Activated T-cell treated with anti-CD3 and anti-CD28 coated beads, Interleukin-2, amount 50 U/mL, for 24 hours (primary cell): ENCODE measurements around the gene CXCL14.

Experiments
- DNase-seq: peaks from one replicate; pipeline ENCODE4 v3.0.0-alpha.2; 2020
- H3K27ac Mint-ChIP-seq: 2 replicates; pipeline ENCODE4 v1.8.0; 2020; ENCODE audit warnings: mild to moderate bottlenecking, mixed read lengths
- H3K27me3 Mint-ChIP-seq: 2 replicates; pipeline ENCODE4 v1.8.0; 2020; ENCODE audit warnings: mixed read lengths
- H3K36me3 Mint-ChIP-seq: 2 replicates; pipeline ENCODE4 v1.8.0; 2020; ENCODE audit warnings: low read depth, mixed read lengths
- H3K4me1 Mint-ChIP-seq: 2 replicates; pipeline ENCODE4 v1.8.0; 2020; ENCODE audit warnings: low read depth, mixed read lengths
- H3K4me3 Mint-ChIP-seq: 2 replicates; pipeline ENCODE4 v1.8.0; 2020; ENCODE audit warnings: mild to moderate bottlenecking, moderate library complexity, mixed read lengths
- H3K9me3 Mint-ChIP-seq: 2 replicates; pipeline ENCODE4 v1.8.0; 2020; ENCODE audit warnings: mixed read lengths

Gene CXCL14

DNA sequence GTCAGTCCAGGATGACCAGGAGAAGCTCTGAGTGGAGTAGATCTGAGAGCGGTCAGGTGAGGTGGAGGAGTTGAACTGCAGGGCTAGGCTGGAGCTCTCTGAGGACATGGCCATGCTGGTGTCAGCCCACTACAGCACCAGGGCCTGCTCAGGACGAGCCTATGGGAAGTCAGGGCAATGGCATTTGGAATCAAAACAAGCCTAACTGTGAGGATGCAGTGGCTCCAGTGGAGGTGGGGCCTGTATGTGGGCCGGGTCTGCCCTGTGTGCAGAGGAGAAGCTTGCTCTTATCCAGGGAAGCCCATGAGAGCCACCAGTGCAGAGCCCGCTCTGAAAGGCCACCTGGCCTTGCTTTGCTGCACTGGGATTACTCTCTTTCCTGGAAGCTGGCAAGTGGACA lies 11.1 kb downstream of the CXCL14 start:
- Mint-ChIP-seq H3K27ac (no peak overlapping the region), H3K36me3 (no peaks in the 10 kb centered on the region), H3K4me3 (no peak overlapping the region), H3K27me3 (peaks cover 22% of the 10 kb centered on the region), H3K9me3 (no peaks in the 10 kb centered on the region), H3K4me1 (no peaks in the 10 kb centered on the region)
- no peak for DNase-seq

DNA sequence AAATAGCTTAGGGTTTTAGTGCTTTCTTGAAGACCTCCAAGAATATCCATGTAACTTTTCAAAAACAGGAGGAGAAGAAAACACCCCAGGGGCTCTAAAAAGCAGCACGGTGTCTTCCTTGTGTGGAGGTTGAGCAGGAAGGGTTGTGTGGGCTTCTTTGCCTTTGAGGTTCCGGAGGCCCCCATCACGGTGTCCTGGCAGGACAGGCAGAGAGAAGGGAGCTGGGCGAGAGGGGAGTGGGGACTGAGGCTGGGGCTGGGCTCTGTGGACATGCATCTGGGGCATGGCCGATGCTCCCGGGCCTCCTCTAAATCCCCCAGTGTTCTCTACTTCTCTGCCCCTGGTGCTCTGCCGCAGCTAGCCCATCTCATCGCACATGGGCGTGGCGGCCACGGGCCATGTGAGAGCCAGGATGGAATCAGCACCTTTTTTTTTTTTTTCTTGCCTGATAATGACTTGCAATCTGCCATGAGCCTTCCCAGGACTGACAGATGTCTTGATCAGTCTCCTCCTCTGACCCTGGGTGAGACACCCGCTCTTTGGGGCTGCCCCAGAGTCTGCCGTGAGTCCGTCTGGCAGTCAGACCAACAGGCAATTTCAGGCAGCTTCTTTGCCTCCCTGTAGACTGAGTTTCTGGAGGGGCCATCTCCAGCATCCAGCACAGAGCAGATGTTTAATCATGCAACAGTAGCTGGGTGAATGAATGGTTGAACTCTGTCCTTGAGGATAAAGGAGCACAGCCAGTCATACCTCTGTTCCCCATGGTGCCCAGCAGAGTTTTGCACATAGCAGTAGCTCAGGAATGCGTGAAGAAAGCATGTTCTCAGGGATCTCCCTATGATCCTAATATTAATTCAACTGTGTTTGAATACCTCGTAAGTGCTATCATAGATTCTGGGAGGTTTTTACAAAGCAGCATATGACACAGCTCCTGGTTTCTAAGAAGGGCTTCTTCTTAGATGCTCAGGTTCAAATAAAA lies 12.1 kb downstream of the CXCL14 start:
- no peak for DNase-seq
- Mint-ChIP-seq H3K4me3 (no peak overlapping the region), H3K36me3 (no peaks in the 10 kb centered on the region), H3K4me1 (no peaks in the 10 kb centered on the region), H3K9me3 (no peaks in the 10 kb centered on the region), H3K27ac (no peak overlapping the region), H3K27me3 (peaks cover 14% of the 10 kb centered on the region)

DNA sequence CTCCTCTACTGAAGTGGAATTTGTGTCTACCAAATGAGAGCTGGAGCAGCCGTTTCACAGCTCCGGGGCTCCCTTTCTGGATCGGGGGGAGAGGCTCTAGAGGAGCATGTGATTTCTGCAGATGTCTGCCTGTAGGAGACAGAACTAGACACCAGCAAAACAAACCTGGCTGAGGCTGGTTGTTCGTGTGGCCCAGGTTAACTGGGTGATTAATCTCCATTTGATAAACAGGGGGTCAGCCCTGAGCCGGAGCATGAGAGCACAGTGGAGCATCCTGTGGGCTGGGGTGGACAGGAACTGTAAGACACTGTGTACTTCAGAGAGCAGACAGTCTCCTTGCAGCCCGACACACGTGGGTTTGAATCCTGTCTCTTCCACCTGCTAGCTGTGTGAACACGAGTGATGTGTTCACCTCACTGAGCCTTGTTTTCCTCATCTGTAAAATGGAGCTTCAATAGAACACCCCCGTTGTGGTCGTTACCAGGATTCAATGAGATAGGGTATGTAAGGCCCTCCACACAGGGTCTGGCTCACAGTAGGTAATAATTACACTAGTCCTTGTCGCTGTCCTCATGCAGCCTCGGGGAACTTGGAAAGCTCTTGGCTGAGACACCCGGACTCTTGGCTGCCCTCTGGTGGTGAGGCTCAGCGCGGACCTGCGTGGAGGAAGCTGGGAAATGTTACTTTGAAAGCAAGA lies 12.9 kb downstream of the CXCL14 start:
- Mint-ChIP-seq H3K4me3 (no peak overlapping the region), H3K27ac (no peak overlapping the region), H3K27me3 (peaks cover 14% of the 10 kb centered on the region), H3K9me3 (no peaks in the 10 kb centered on the region), H3K4me1 (peaks cover 1% of the 10 kb centered on the region), H3K36me3 (no peaks in the 10 kb centered on the region)
- DNase-seq: peak; percentile 81

DNA sequence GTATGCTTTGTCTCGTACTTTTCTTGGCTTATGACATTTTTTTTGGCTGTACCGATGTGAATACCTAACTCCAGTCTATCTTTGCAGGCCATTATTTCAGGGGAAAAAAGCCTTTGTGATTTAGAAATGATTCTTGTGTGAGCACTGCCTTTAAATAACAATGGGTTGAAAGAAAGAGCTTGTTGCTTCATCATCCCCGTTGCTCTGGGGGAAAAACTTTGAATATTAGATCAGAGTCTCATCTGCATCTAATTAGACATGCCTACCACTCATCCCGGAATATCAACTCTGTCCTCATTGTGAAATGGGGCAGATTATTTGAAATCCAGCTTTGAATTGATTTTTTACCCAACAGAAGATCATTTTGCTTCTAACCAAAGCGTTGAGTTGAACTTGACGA lies 13.5 kb downstream of the CXCL14 start:
- no peaks in the 10 kb centered on the region for H3K36me3 Mint-ChIP-seq
- H3K9me3 Mint-ChIP-seq: no peaks in the 10 kb centered on the region
- no peak overlapping the region for H3K27ac Mint-ChIP-seq
- DNase-seq: no peak
- H3K4me1 Mint-ChIP-seq: peaks cover 7% of the 10 kb centered on the region
- peaks cover 15% of the 10 kb centered on the region for H3K27me3 Mint-ChIP-seq
- no peak overlapping the region for H3K4me3 Mint-ChIP-seq

DNA sequence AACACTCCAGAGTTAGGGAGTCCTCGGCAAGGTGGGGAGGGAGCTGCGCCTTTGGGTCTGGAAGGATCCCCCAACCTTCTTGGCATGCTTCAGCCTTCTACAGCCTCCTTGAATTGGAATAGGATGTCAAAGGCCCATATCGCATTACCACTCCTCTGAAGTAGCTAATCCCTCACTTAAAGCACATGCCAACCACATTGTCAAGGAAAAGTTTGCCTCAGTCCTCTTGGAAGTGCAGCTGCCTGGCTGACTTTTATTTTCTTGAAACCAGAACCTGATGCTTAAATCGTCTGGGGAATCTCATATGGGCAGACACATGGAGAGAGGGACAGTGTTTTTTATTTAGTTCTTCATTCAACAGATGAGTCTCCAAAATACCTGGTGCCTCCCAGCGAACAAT lies 14.5 kb downstream of the CXCL14 start:
- Mint-ChIP-seq H3K27ac (no peak overlapping the region), H3K4me3 (no peak overlapping the region), H3K9me3 (no peaks in the 10 kb centered on the region), H3K36me3 (no peaks in the 10 kb centered on the region), H3K27me3 (peaks cover 25% of the 10 kb centered on the region), H3K4me1 (peaks cover 8% of the 10 kb centered on the region)
- no peak for DNase-seq

DNA sequence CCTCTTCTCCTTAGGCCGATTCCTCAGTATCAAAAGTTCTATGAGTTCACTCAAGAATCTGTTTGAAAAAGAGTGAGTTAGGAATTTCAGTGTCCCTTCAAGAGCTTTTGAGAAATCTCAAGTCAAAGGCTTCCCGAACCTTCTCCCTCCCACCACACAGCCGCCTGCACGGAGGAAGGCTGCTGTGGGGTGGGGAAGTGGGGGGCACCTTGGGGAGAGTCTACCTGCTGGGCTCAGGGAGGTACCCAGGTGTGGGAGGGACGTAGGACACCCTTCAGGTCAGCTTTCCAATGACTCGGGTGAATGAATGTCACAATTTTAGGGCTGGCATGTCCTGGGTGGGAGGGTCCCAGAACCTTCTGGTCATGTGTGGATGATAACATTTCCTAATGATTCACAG lies 17.5 kb downstream of the CXCL14 start:
- no peak for DNase-seq
- Mint-ChIP-seq H3K4me3 (no peak overlapping the region), H3K27ac (no peak overlapping the region), H3K9me3 (no peaks in the 10 kb centered on the region), H3K36me3 (no peaks in the 10 kb centered on the region), H3K27me3 (peaks cover 50% of the 10 kb centered on the region), H3K4me1 (peaks cover 8% of the 10 kb centered on the region)

DNA sequence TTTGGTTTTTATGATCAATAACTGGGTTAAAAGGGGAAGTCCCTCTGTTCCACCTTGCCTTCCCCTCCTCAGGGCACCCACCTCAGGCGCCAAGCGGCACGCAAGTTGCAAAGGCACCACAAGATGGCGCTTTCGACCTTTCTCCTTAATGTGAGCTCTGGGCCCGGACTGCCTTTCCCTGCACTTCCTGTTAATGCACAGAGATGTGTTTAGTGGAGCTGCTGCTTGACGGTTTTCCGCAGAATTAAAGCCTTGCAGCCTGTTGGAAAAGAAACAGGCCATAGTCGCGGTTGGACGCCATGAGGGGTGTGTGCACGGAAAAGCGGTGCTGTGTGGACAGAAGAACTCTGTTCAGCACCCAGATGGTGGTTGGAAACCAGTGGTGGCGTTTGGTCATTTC lies 17.9 kb downstream of the CXCL14 start:
- Mint-ChIP-seq H3K27me3 (peaks cover 50% of the 10 kb centered on the region), H3K9me3 (no peaks in the 10 kb centered on the region), H3K4me3 (no peak overlapping the region), H3K27ac (no peak overlapping the region), H3K36me3 (no peaks in the 10 kb centered on the region), H3K4me1 (peaks cover 8% of the 10 kb centered on the region)
- peak; percentile 76 for DNase-seq

DNA sequence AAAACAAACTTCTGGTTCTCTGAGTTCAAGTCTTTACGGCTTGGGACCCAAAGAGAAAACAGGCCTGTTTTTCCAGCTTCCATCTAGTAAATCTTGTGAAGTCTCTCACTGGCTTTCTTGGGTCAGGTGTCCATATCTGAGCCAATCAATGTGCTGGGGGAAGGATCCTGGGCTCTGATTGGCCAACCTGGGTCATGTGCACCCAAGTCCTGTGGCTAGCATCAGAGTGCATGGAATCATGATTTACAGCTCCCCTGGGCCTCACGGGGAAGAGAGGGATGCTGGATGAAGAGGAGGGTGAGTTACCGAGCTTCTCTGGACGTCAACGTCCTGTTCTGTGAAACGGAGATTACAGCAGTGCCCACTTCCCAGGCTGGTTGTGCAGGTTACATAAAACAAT lies 19.4 kb downstream of the CXCL14 start:
- Mint-ChIP-seq H3K9me3 (no peaks in the 10 kb centered on the region), H3K27me3 (peaks cover 50% of the 10 kb centered on the region), H3K4me3 (no peak overlapping the region), H3K36me3 (no peaks in the 10 kb centered on the region), H3K4me1 (peaks cover 8% of the 10 kb centered on the region), H3K27ac (no peak overlapping the region)
- DNase-seq: no peak

DNA sequence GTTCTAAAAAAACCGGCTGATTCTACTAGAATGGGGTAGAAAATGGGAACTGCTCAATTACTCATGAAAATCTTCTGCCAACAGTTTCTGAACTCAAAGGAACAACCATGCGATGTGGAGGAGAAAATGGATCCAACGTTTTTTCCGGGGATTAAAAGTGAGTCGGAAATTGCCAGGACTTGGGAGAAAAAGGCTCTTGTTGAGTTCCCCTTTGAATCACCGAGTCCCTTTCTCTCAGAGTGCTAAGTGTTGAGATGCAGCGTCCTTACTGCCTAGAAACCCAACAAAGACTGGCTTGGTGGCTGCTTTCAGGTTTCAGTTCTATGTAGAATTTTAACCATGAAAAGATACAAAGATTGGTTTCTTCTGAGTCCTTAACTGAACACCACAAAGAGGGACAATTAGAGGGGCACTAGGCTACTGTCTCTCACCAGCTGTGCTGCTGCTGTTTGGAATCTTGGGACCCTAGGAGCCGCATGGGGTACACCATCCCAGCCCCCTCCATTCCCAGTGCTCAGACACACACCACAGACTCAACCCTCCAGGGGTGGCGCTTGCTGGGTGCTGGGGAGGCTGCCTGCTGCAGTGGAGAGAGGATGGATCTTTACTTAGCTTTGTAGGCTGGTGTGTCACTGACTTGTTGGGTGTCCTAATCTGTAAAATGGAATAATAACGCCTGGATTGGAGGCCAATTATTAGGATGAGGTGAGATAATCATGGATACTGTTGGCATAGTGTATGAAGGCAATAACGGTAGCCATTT lies 21.5 kb downstream of the CXCL14 start:
- Mint-ChIP-seq H3K4me1 (peaks cover 8% of the 10 kb centered on the region), H3K9me3 (no peaks in the 10 kb centered on the region), H3K4me3 (no peak overlapping the region), H3K27ac (no peak overlapping the region), H3K36me3 (no peaks in the 10 kb centered on the region), H3K27me3 (peaks cover 64% of the 10 kb centered on the region)
- DNase-seq: no peak

DNA sequence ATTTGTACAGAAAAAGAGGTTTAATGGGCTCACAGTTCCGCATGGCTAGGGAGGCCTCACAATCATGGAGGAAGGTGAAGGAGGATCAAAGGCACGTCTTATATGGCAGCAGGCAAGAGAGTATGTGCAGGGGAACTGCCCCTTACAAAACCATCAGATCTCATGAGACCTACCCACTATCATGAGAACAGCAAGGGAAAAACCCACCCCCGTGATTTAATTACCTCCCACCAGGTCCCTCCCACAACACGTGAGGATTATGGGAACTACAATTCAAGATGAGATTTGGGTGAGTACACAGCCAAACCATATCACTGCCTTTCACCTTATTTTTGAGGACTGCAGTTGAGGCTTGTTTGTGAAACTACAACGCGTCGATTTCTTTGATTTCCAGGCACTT lies 22.2 kb downstream of the CXCL14 start:
- Mint-ChIP-seq H3K4me3 (no peak overlapping the region), H3K36me3 (no peaks in the 10 kb centered on the region), H3K9me3 (no peaks in the 10 kb centered on the region), H3K4me1 (peaks cover 8% of the 10 kb centered on the region), H3K27me3 (peaks cover 70% of the 10 kb centered on the region), H3K27ac (no peak overlapping the region)
- no peak for DNase-seq

DNA sequence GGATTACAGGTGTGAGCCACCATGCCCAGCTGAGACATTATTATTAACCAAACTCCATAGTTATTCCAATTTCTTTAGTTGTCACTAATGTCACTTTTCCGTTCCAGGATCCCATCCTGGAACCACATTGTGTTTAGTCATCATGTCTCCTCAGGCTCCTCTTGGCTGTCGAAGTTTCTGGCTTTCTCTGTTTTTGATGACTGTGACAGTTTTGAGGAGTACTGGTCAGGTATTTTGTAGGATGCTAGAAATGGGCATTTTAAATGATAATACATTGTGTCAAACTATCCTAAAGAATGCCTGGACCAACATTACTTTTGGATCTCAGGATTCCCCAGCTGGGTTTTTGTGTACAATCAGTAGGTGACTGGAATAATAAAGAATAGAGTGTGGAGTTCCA lies 23.3 kb downstream of the CXCL14 start:
- no peak overlapping the region for H3K27ac Mint-ChIP-seq
- H3K36me3 Mint-ChIP-seq: no peaks in the 10 kb centered on the region
- no peaks in the 10 kb centered on the region for H3K9me3 Mint-ChIP-seq
- no peak for DNase-seq
- peaks cover 3% of the 10 kb centered on the region for H3K4me1 Mint-ChIP-seq
- H3K27me3 Mint-ChIP-seq: peaks cover 76% of the 10 kb centered on the region
- no peak overlapping the region for H3K4me3 Mint-ChIP-seq

DNA sequence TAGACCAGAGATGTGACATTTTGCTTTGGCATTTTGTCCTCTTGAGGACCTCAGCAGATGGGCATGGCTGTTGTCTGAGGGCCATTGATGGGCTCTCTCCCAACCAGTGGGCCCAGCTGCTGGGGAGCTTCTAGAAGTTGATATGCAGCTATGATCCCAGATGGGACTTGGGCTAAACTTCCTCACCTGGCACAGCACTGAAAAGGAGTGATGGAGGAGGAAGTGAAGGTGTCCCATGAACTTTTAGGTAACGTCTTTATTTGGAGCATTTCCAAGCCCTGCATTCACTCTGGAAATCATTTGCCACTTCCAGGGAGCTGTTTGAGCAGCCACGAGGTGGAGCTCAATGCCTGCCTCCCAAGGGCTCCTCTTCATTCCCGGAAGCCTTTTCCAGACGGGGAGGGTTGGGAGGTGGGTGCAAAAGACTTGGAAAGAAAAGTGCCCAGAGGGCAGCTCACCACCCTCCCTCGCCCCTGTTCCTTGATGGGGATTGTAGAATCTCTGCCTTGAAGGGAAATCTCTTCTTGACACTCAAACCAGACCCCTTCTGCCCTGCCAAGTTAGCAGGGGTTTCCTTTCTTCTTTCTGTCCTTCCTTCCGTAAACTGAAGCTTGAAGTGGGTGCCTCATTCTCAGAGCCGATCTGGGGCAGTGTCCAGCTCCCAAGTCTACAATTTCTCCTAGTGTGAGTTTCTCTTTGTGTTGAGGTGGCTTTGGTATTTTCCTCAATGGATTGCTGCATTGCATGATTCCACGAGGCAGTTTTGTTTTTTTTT lies 24.9 kb downstream of the CXCL14 start:
- Mint-ChIP-seq H3K4me3 (no peak overlapping the region), H3K27ac (no peak overlapping the region), H3K27me3 (peaks cover 77% of the 10 kb centered on the region), H3K4me1 (no peaks in the 10 kb centered on the region), H3K36me3 (no peaks in the 10 kb centered on the region), H3K9me3 (no peaks in the 10 kb centered on the region)
- DNase-seq: no peak

DNA sequence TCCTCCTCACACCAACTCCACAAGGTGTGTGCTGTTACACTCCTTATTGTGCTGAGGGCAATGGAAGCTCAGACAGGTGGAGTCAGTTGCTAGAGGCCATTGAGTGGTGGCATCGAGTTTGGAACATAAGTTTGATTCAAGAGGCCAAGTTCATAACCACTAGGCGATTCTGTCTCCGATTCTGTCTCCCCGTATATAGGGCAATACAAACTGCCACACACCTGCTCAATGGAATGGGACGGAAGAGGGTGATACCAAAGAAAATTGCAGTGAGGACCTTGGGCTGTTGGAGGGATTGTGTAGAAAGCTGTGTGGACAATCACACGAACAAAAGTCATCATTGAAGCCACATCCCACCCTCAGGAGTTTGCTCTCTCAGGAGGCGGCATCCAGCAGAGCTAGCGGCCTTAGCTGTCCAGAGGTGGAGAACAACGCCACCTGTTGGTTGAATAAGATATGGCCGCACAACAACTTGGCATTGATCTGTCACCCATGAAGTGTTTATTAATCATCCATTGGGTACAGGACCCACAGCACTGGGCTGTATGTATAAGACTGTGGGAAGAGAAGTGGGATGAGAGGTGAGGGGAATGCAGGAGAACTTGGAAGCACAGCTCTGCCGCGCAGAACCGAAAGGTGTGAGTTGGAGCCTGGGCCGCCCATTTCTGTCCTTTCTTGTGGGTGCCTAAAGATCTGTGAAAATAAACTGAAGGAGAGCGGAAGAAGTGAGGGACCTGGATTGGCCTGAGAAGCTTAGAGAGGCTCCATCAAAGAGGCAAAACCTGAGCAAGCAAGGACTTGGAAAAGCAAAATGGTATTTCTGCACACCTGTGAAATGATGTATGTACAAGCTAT lies 27.0 kb downstream of the CXCL14 start:
- no peaks in the 10 kb centered on the region for H3K4me1 Mint-ChIP-seq
- H3K36me3 Mint-ChIP-seq: no peaks in the 10 kb centered on the region
- no peak overlapping the region for H3K27ac Mint-ChIP-seq
- H3K27me3 Mint-ChIP-seq: peaks cover 78% of the 10 kb centered on the region
- no peak overlapping the region for H3K4me3 Mint-ChIP-seq
- peak; percentile 58 for DNase-seq
- H3K9me3 Mint-ChIP-seq: no peaks in the 10 kb centered on the region
